Activated T-cell treated with anti-CD3 and anti-CD28 coated beads for 4 hours (primary cell): ENCODE results near the gene C19orf81.

ENCODE experiments used
- DNase-seq: peaks from one replicate; pipeline ENCODE4 v3.0.0-alpha.2; 2020

C19orf81 gene

GRCh38 chr19:50686310-50687032 is 37.2 kb downstream of the C19orf81 start:
- no peak for DNase-seq

- DNase-seq: no peak
These were observed 39.5 kb downstream of the C19orf81 start for GRCh38 chr19:50688766-50689165.

- DNase-seq: no peak
These were observed 41.2 kb downstream of the C19orf81 start for GRCh38 chr19:50690439-50690838.

GRCh38 chr19:50693064-50693975 is 44.1 kb downstream of the C19orf81 start:
- DNase-seq: no peak

DNA sequence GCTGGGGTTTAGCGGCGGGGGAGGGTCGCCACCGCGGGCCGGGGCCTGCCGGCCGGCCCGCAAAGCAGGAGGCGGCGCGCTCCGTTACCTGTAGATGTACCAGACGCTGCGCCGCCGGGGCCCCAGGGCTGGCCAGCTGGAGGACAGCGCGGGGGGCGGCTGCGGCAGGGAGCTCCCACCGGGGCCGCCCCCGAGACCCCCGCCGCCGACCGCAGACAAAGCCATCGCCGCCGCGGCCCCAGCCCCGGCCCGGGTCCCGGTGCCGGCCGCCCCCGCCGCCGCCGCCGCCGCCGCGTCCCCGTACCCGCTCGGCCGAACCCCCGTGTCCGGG is 45.5 kb downstream of the C19orf81 start:
- DNase-seq: no peak

DNA sequence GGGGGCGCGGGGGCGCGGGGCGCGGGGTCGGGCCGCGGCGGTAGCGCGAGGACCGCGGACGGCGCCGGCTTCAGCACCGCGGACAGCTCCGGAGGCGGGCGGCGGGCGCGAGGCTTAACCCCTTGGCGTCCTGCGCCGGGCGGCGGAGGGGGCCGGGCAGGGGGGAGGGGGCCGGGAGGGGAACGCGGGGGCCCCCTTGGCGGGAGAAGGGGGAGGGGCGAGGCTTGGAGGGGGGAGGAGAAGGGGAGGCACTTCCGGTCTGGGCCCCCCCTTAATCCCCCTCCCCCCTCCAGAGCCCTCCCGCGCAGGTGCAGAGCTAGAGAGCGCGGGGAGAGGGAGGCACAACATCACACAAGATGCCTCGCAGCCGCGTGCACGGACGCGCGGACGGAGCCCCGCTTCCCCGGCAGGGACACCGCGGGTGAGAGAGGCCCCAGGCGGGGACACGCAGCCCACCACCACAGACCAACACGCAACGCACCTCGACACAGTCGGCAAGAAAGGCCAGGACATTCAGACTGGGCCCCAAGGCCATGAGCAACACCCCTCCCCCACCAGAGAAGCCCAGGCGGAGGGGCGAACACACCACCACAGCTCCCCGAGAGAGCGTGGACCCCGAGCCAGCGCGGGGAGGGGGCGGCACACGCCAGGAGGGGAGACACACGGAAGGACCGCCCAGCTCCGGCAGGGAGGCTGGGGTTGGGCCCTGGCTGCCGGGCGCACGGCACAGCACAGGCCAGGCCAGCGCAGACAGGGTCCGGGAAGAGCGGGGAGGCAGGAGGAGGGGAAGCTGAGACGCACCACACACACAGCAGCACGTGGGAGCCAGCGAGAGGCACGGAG is 46.2 kb downstream of the C19orf81 start:
- DNase-seq: no peak

- DNase-seq: no peak
These were observed 46.8 kb downstream of the C19orf81 start for GRCh38 chr19:50696094-50696483.

- DNase-seq: no peak
These were observed 48.3 kb downstream of the C19orf81 start for GRCh38 chr19:50697414-50698124.

- no peak for DNase-seq
These were observed 52.2 kb downstream of the C19orf81 start for GRCh38 chr19:50701367-50701985.

DNA sequence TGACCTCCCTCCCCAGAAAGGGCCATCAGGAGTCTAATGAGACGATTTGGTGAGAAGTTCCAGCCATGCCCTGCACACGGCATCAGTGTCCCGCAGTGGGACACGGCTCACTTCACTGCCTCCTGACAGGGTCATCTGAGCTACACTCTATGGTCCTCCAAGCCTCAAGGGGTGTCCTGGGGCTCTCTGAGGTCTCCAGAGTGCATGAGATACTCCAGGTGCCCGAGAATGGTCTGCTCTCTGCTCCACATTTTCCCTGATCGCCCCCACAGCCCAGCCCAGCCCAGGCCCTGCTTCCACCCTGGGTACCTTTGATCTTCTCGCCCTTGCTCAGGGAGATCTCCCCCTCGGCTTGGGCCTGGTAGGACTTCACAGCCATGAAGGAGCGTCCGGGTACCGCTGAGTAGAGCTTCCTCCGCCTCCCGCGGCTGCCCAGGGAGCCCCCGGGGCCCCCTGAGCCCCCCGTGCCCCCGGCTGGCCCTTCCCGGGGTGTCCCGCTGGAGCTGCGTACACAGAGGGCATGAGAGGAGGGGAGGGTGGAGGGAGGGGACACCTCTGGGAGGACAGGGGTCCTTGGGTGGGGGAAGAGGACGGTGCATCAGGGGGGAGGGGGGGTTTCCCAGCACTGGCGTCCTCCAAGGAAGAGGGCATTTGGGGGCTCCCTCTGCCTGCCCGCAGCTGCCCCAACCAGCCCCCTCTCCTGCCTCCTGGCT is 53.1 kb downstream of the C19orf81 start:
- no peak for DNase-seq

GRCh38 chr19:50702871-50703829 is 53.9 kb downstream of the C19orf81 start:
- DNase-seq: no peak

- no peak for DNase-seq
These were observed 54.9 kb downstream of the C19orf81 start for GRCh38 chr19:50703915-50704796.

DNA sequence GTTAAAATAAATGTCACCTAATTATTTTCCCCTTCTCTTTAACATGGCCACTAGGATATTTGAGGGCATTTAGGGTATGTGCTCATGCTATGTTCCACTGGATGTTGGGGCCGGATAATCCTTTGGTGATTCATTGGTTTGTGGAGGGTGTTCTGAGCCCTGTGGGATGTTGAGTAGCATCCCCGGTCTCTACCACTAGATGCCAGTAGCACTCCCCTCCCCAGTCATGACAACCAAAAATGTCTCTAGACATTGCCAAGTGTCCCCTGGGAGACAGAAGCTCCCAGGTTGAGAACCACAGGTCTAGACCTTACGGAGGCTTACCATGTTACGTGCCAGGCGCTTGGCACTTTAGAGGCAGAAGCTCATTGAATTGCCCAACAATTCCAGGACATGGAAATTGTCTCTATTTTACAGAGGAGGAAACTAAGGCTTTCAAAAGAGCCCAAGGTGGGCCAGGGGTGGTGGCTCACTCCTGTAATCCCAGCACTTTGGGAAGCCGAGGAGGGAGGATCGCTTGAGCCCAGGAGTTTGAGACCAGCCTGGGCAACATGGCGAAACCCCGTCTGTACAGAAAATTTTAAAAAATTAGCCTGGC is 56.3 kb downstream of the C19orf81 start:
- DNase-seq: peak; percentile 25

DNA sequence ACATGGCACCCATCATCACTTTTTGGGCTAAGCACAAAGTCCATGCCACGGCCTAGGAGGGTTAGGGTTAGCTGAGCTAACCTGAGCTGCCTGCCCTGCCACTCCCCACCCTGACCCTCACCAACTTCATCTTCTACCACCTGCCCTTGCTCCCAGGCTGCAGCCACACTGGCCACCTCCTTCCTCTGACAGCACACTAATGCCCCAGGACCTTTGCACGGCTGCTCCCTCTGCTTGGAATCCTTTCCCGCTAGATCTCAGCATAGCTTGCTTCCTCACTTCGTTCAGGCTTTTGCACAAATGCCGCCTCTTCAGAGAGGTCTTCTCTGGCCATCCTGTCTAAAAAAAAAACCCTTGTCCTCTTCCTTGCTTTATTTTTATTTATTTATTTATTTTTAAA is 57.1 kb downstream of the C19orf81 start:
- no peak for DNase-seq

- DNase-seq: no peak
These were observed 59.1 kb downstream of the C19orf81 start for GRCh38 chr19:50708179-50708879.
